GM12878 (cell line): ENCODE results near the gene CSNK1G1.

ENCODE experiments used
- BACH1 ChIP-seq: fragments of 450-650 bp; IDR thresholded peaks from 2 replicates; pipeline ENCODE4 v1.6.1; 2017; ENCODE audit warnings: mild to moderate bottlenecking, borderline replicate concordance
- CHD1 ChIP-seq: IDR thresholded peaks from 2 replicates; pipeline ENCODE4 v1.6.1; 2012; ENCODE audit warnings: low read depth, low read length, improper control_type of control experiment
- E2F8 ChIP-seq: fragments of 450-650 bp; IDR thresholded peaks from 2 replicates; pipeline ENCODE4 v1.6.1; 2018; ENCODE audit warnings: mild to moderate bottlenecking, low read depth, moderate library complexity; ENCODE audit not compliant: partially characterized antibody
- EP300 ChIP-seq, 2 experiments: fragments of 150-350 bp in 1 of 2; IDR thresholded peaks; 2 replicates each; pipeline ENCODE4 v1.6.1; 2011 to 2012; ENCODE audit warnings: low read depth in 2 of 2, low read length in 2 of 2, borderline replicate concordance in 1 of 2, improper control_type of control experiment in 1 of 2, inconsistent platforms in 1 of 2; ENCODE audit not compliant: control insufficient read depth in 1 of 2
- ETV6 ChIP-seq, 2 experiments: fragments of 450-650 bp in 1 of 2; IDR thresholded peaks in 1 of 2; conservative IDR thresholded peaks in 1 of 2; 2 replicates each; pipeline ENCODE4 v1.6.1; 2014; ENCODE audit warnings: antibody characterized with exemption in 1 of 2, borderline replicate concordance in 1 of 2, low read depth in 1 of 2, mild to moderate bottlenecking in 1 of 2, moderate library complexity in 1 of 2
- MLLT1 ChIP-seq: fragments of 450-650 bp; IDR thresholded peaks from 2 replicates; pipeline ENCODE4 v1.6.1; 2016; ENCODE audit warnings: mild to moderate bottlenecking
- MTA2 ChIP-seq: fragments of 450-650 bp; IDR thresholded peaks from 2 replicates; pipeline ENCODE4 v1.6.1; 2016; ENCODE audit warnings: low read depth, mild to moderate bottlenecking, moderate library complexity
- POLR2A ChIP-seq: IDR thresholded peaks from 2 replicates; pipeline ENCODE4 v1.6.1; 2011; ENCODE audit warnings: low read depth, mild to moderate bottlenecking, low read length
- POLR2AphosphoS5 ChIP-seq: IDR thresholded peaks from 2 replicates; pipeline ENCODE4 v1.6.1; 2011; ENCODE audit warnings: mild to moderate bottlenecking, low read length, inconsistent platforms
- RFX5 ChIP-seq: IDR thresholded peaks from 2 replicates; pipeline ENCODE4 v1.6.1; 2011; ENCODE audit warnings: low read depth, low read length, improper control_type of control experiment
- SMAD5 ChIP-seq: IDR thresholded peaks from 2 replicates; pipeline ENCODE4 v1.6.1; 2016; ENCODE audit warnings: antibody characterized with exemption, low read depth
- TF ChIP-seq, protein P1 (sequence below), 3 experiments: IDR thresholded peaks in 2 of 3; conservative IDR thresholded peaks in 1 of 3; 2 replicates each; pipeline ENCODE4 v1.5.1; 2011; ENCODE audit warnings: low read depth in 3 of 3, low read length in 3 of 3, mild to moderate bottlenecking in 3 of 3, control low read depth in 2 of 3, moderate library complexity in 2 of 3, inconsistent platforms in 1 of 3, mixed read lengths in 1 of 3; ENCODE audit not compliant: control insufficient read depth in 2 of 3, insufficient read depth in 1 of 3; ENCODE audit errors: extremely low read depth in 1 of 3

- TF ChIP-seq, protein P1, sequence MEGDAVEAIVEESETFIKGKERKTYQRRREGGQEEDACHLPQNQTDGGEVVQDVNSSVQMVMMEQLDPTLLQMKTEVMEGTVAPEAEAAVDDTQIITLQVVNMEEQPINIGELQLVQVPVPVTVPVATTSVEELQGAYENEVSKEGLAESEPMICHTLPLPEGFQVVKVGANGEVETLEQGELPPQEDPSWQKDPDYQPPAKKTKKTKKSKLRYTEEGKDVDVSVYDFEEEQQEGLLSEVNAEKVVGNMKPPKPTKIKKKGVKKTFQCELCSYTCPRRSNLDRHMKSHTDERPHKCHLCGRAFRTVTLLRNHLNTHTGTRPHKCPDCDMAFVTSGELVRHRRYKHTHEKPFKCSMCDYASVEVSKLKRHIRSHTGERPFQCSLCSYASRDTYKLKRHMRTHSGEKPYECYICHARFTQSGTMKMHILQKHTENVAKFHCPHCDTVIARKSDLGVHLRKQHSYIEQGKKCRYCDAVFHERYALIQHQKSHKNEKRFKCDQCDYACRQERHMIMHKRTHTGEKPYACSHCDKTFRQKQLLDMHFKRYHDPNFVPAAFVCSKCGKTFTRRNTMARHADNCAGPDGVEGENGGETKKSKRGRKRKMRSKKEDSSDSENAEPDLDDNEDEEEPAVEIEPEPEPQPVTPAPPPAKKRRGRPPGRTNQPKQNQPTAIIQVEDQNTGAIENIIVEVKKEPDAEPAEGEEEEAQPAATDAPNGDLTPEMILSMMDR (IDR thresholded peaks at IDR 0.05 in 2 of 3, conservative IDR thresholded peaks at IDR 0.05 in 1 of 3; ENCODE audit: control insufficient read depth in 2 of 3, extremely low read depth in 1 of 3, insufficient read depth in 1 of 3, low read depth in 3 of 3, low read length in 3 of 3), result no peak
- TF ChIP-seq ETV6 (conservative IDR thresholded peaks at IDR 0.05 in 1 of 2, IDR thresholded peaks at IDR 0.05 in 1 of 2; ENCODE audit: borderline replicate concordance in 1 of 2, low read depth in 1 of 2), result no peak
- no peak for TF ChIP-seq MTA2
- TF ChIP-seq BACH1, result no peak
- no peak for TF ChIP-seq POLR2A
- no peak for TF ChIP-seq E2F8
- no peak for TF ChIP-seq SMAD5
- TF ChIP-seq RFX5, result no peak
- no peak for TF ChIP-seq EP300 (IDR thresholded peaks at IDR 0.05; ENCODE audit: borderline replicate concordance in 1 of 2, control insufficient read depth in 1 of 2, low read depth in 2 of 2, low read length in 2 of 2)
- TF ChIP-seq POLR2AphosphoS5, result no peak
- TF ChIP-seq CHD1, result no peak
- TF ChIP-seq MLLT1, result no peak
Observed at GRCh38 chr15:64263567-64263966, 92.4 kb downstream of the CSNK1G1 start.
